GM23338 (cell line): ENCODE measurements around the gene OAS3. TPM values are rescaled to one million over a fixed set of nuclear protein-coding genes. Genes with fewer than 3 reads are reported as not detected.

ENCODE experiments used
- ATAC-seq: fragments of 200-7000 bp; cut with Tn5 transposase; 3 replicates; pipeline ENCODE4 v1.9.1; 2020
- DNase-seq: peaks from one replicate; pipeline ENCODE4 v3.0.0-alpha.2; 2015; ENCODE audit warnings: low spot score
- H2AFZ ChIP-seq: fragments of 200-600 bp; sonication (generic); 2 replicates; pipeline ENCODE4 v1.8.0; 2016; ENCODE audit warnings: antibody characterized with exemption, mild to moderate bottlenecking, moderate library complexity
- H3F3A ChIP-seq: fragments of 200-600 bp; sonication (generic); replicated peaks from 2 replicates; pipeline ENCODE4 v1.8.0; 2017; ENCODE audit warnings: antibody characterized with exemption, mixed run types, low read depth
- H3K27ac ChIP-seq: fragments of 200-600 bp; sonication (generic); 2 replicates; pipeline ENCODE4 v1.6.1; 2016; ENCODE audit warnings: low read depth
- H3K27me3 ChIP-seq: fragments of 200-600 bp; sonication (generic); 2 replicates; pipeline ENCODE4 v1.8.0; 2016; ENCODE audit warnings: mild to moderate bottlenecking, mixed run types, moderate library complexity; ENCODE audit not compliant: insufficient read depth
- H3K36me3 ChIP-seq: fragments of 200-600 bp; sonication (generic); 2 replicates; pipeline ENCODE4 v1.8.0; 2016; ENCODE audit warnings: mild to moderate bottlenecking; ENCODE audit not compliant: insufficient read depth
- H3K4me1 ChIP-seq: fragments of 200-600 bp; sonication (generic); 2 replicates; pipeline ENCODE4 v1.8.0; 2016; ENCODE audit warnings: mild to moderate bottlenecking, moderate library complexity; ENCODE audit not compliant: insufficient read depth
- H3K4me2 ChIP-seq: fragments of 200-600 bp; sonication (generic); 2 replicates; pipeline ENCODE4 v1.7.1; 2017; ENCODE audit warnings: mixed run types
- H3K4me3 ChIP-seq: fragments of 200-600 bp; sonication (generic); 2 replicates; pipeline ENCODE4 v1.6.1; 2016; ENCODE audit warnings: mixed run types
- H3K79me2 ChIP-seq: fragments of 200-600 bp; sonication (generic); replicated peaks from 2 replicates; pipeline ENCODE4 v1.8.0; 2017; ENCODE audit warnings: mild to moderate bottlenecking; ENCODE audit not compliant: insufficient read depth
- H3K9me2 ChIP-seq: fragments of 200-600 bp; sonication (generic); 2 replicates; pipeline ENCODE4 v1.8.0; 2017; ENCODE audit not compliant: insufficient read depth
- H4K20me1 ChIP-seq: fragments of 200-600 bp; sonication (generic); replicated peaks from 2 replicates; pipeline ENCODE4 v1.8.0; 2017; ENCODE audit warnings: mild to moderate bottlenecking; ENCODE audit not compliant: insufficient read depth
- H3K27ac Mint-ChIP-seq: 2 replicates; pipeline ENCODE4 v1.8.0; 2020; ENCODE audit warnings: inconsistent platforms, mild to moderate bottlenecking, moderate library complexity, mixed read lengths
- H3K27me3 Mint-ChIP-seq: 3 replicates; pipeline ENCODE4 v1.8.0; 2022; ENCODE audit warnings: low read depth, mild to moderate bottlenecking, moderate library complexity, mixed read lengths, inconsistent platforms; ENCODE audit not compliant: insufficient read depth, poor library complexity
- H3K36me3 Mint-ChIP-seq: 3 replicates; pipeline ENCODE4 v1.8.0; 2021; ENCODE audit warnings: low read depth, mild to moderate bottlenecking, inconsistent platforms, moderate library complexity, mixed read lengths
- H3K4me1 Mint-ChIP-seq: 3 replicates; pipeline ENCODE4 v1.8.0; 2020; ENCODE audit warnings: mild to moderate bottlenecking, inconsistent platforms, mixed read lengths
- H3K4me3 Mint-ChIP-seq: 3 replicates; pipeline ENCODE4 v1.8.0; 2021; ENCODE audit warnings: moderate library complexity, mild to moderate bottlenecking, inconsistent platforms, mixed read lengths
- H3K9me3 Mint-ChIP-seq: 3 replicates; pipeline ENCODE4 v1.8.0; 2020; ENCODE audit warnings: moderate library complexity, mild to moderate bottlenecking, inconsistent platforms, mixed read lengths
- CREB1 ChIP-seq: fragments of 250-450 bp; sonication (Bioruptor Pico); IDR thresholded peaks from 2 replicates; pipeline ENCODE4 v1.5.0; 2020; ENCODE audit warnings: low read depth, mild to moderate bottlenecking, moderate library complexity
- EZH2phosphoT487 ChIP-seq: fragments of 200-600 bp; sonication (generic); IDR thresholded peaks from one replicate; pipeline ENCODE4 v1.8.1; 2018; ENCODE audit warnings: antibody characterized with exemption; ENCODE audit not compliant: unreplicated experiment
- JUNB ChIP-seq: IDR thresholded peaks from one replicate; pipeline ENCODE4 v1.6.1; 2016; ENCODE audit warnings: antibody characterized with exemption; ENCODE audit not compliant: unreplicated experiment
- NANOG ChIP-seq: IDR thresholded peaks from 2 replicates; pipeline ENCODE4 v1.6.1; 2016; ENCODE audit warnings: antibody characterized with exemption, borderline replicate concordance
- POLR2AphosphoS5 ChIP-seq: IDR thresholded peaks from 2 replicates; pipeline ENCODE4 v1.6.1; 2016; ENCODE audit warnings: antibody characterized with exemption, low read depth
- STAT1 ChIP-seq: IDR thresholded peaks from one replicate; pipeline ENCODE4 v1.6.1; 2016; ENCODE audit warnings: antibody characterized with exemption; ENCODE audit not compliant: unreplicated experiment
- ZNF331 ChIP-seq: fragments of 250-450 bp; sonication (Bioruptor Pico); IDR thresholded peaks from 2 replicates; pipeline ENCODE4 v1.5.0; 2020; ENCODE audit warnings: low read depth, mild to moderate bottlenecking, moderate library complexity
- polyA plus RNA-seq: library from polyadenylated mRNA; unstranded; fragments of >200 nt; fragmentation: Nextera tagmentation; extraction: Ambion mirVana; gene quantifications from 2 replicates; pipeline ENCODE4 v1.2.1, GENCODE V29; 2016
- total RNA-seq: library from RNA; depleted of rRNA; stranded (reverse); fragments of >200 nt; shearing (Covaris generic); gene quantifications from 2 replicates; pipeline ENCODE4 v1.2.3, GENCODE V29; 2014
- TF ChIP-seq, protein P1 (sequence below): fragments of 250-450 bp; sonication (Bioruptor Pico); IDR thresholded peaks from 2 replicates; pipeline ENCODE4 v1.5.0; 2020; ENCODE audit warnings: mild to moderate bottlenecking, moderate library complexity
- TF ChIP-seq, protein P2 (sequence below): IDR thresholded peaks from one replicate; pipeline ENCODE4 v1.6.1; 2018; ENCODE audit warnings: antibody characterized with exemption; ENCODE audit not compliant: unreplicated experiment

The OAS3 gene
- total and polyA plus RNA-seq, 2 experiments from 2014 or later = 0.27 to 1.4 TPM

DNA sequence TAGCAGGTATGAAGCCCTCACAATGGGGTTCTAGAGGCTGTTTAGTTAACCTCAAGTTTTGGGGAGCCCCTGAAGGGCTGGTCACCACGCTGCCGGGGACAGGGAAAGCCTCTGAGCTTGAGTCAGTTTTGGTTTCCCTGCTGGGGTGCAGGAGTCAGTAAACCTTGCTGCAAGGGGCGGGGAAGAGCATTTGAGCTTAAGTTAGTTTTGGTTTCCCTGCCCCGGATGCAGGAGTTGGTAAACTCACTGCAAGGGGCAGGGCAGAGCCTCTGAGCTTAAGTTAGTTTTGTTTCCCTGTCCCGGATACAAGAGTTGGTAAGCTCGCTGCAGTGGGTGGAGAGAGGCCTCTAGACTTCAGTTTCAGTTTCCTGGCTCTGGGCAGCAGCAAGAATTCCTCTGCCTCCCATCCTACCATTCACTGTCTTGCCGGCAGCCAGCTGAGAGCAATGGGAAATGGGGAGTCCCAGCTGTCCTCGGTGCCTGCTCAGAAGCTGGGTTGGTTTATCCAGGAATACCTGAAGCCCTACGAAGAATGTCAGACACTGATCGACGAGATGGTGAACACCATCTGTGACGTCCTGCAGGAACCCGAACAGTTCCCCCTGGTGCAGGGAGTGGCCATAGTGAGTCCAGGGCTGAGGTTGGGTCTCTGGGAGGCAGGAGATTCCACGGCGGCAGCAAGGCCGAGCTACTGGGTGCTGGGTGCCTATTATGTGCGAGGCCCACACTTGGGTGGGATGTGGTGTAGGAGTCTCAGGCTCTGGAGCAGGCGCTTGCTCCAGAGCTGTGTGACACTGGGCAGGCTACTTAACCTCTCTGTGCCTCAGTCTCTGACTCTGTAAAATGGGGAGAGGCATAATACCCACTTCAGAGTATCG, 40.1 kb downstream of the OAS3 start, which contains the start of gene OAS2 (continued):
- TF ChIP-seq, protein P1, sequence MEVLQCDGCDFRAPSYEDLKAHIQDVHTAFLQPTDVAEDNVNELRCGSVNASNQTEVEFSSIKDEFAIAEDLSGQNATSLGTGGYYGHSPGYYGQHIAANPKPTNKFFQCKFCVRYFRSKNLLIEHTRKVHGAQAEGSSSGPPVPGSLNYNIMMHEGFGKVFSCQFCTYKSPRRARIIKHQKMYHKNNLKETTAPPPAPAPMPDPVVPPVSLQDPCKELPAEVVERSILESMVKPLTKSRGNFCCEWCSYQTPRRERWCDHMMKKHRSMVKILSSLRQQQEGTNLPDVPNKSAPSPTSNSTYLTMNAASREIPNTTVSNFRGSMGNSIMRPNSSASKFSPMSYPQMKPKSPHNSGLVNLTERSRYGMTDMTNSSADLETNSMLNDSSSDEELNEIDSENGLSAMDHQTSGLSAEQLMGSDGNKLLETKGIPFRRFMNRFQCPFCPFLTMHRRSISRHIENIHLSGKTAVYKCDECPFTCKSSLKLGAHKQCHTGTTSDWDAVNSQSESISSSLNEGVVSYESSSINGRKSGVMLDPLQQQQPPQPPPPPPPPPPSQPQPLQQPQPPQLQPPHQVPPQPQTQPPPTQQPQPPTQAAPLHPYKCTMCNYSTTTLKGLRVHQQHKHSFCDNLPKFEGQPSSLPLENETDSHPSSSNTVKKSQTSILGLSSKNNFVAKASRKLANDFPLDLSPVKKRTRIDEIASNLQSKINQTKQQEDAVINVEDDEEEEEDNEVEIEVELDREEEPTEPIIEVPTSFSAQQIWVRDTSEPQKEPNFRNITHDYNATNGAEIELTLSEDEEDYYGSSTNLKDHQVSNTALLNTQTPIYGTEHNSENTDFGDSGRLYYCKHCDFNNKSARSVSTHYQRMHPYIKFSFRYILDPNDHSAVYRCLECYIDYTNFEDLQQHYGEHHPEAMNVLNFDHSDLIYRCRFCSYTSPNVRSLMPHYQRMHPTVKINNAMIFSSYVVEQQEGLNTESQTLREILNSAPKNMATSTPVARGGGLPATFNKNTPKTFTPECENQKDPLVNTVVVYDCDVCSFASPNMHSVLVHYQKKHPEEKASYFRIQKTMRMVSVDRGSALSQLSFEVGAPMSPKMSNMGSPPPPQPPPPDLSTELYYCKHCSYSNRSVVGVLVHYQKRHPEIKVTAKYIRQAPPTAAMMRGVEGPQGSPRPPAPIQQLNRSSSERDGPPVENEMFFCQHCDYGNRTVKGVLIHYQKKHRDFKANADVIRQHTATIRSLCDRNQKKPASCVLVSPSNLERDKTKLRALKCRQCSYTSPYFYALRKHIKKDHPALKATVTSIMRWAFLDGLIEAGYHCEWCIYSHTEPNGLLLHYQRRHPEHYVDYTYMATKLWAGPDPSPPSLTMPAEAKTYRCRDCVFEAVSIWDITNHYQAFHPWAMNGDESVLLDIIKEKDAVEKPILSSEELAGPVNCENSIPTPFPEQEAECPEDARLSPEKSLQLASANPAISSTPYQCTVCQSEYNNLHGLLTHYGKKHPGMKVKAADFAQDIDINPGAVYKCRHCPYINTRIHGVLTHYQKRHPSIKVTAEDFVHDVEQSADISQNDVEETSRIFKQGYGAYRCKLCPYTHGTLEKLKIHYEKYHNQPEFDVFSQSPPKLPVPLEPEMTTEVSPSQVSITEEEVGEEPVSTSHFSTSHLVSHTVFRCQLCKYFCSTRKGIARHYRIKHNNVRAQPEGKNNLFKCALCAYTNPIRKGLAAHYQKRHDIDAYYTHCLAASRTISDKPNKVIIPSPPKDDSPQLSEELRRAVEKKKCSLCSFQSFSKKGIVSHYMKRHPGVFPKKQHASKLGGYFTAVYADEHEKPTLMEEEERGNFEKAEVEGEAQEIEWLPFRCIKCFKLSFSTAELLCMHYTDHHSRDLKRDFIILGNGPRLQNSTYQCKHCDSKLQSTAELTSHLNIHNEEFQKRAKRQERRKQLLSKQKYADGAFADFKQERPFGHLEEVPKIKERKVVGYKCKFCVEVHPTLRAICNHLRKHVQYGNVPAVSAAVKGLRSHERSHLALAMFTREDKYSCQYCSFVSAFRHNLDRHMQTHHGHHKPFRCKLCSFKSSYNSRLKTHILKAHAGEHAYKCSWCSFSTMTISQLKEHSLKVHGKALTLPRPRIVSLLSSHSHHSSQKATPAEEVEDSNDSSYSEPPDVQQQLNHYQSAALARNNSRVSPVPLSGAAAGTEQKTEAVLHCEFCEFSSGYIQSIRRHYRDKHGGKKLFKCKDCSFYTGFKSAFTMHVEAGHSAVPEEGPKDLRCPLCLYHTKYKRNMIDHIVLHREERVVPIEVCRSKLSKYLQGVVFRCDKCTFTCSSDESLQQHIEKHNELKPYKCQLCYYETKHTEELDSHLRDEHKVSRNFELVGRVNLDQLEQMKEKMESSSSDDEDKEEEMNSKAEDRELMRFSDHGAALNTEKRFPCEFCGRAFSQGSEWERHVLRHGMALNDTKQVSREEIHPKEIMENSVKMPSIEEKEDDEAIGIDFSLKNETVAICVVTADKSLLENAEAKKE = no peak
- TF ChIP-seq, protein P2, sequence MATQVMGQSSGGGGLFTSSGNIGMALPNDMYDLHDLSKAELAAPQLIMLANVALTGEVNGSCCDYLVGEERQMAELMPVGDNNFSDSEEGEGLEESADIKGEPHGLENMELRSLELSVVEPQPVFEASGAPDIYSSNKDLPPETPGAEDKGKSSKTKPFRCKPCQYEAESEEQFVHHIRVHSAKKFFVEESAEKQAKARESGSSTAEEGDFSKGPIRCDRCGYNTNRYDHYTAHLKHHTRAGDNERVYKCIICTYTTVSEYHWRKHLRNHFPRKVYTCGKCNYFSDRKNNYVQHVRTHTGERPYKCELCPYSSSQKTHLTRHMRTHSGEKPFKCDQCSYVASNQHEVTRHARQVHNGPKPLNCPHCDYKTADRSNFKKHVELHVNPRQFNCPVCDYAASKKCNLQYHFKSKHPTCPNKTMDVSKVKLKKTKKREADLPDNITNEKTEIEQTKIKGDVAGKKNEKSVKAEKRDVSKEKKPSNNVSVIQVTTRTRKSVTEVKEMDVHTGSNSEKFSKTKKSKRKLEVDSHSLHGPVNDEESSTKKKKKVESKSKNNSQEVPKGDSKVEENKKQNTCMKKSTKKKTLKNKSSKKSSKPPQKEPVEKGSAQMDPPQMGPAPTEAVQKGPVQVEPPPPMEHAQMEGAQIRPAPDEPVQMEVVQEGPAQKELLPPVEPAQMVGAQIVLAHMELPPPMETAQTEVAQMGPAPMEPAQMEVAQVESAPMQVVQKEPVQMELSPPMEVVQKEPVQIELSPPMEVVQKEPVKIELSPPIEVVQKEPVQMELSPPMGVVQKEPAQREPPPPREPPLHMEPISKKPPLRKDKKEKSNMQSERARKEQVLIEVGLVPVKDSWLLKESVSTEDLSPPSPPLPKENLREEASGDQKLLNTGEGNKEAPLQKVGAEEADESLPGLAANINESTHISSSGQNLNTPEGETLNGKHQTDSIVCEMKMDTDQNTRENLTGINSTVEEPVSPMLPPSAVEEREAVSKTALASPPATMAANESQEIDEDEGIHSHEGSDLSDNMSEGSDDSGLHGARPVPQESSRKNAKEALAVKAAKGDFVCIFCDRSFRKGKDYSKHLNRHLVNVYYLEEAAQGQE = no peak

DNA sequence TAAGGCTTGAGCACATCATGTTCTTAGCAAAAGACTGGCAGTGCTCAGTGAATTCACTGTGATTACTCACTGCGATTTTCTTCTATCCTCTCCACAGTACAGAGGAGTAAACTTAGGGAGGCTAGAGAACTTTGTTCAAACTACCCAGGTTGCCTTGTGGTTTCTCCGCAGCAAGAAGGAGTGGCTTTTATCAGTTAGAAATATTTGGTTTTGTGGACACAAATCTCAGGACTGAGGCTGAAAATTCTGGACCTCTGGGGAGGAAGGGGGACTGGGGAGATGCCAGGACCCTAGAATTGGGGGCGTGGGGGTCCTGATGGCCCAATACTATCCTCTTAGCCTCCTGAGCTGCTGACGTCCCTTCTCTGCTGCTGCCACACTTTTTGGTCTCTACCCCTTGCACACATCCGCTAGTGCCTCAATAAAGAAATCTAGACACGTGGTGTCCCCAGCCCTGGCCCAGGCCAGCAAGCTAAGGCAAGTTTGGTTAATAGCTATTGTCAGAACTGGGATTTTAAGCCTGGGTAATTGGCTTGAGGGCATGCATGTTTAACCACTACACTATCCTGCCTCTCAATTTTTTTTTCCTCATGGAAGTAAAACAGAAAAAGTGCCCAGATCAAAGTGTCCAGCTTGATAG, 40.9 kb downstream of the OAS3 start:
- ATAC-seq (no peak), DNase-seq (no peak)
- H3K4me2 ChIP-seq = no peak overlapping the region
- TF ChIP-seq EZH2phosphoT487 (no peak), STAT1 (no peak), CREB1 (no peak), POLR2AphosphoS5 (no peak), JUNB (no peak), ZNF331 (CRISPR knock-in tag) (no peak), NANOG (no peak)
- TF ChIP-seq, protein P2 = no peak

More for the DNA sequence above, 40.9 kb downstream of the OAS3 start:
- Mint-ChIP-seq H3K27ac (no peak overlapping the region), H3K27me3 (peaks cover 3% of the 10 kb centered on the region), H3K9me3 (no peaks in the 10 kb centered on the region), H3K4me1 (no peaks in the 10 kb centered on the region), H3K36me3 (no peaks in the 10 kb centered on the region), H3K4me3 (no peak overlapping the region)
- Histone ChIP-seq H3K27me3 (no peaks in the 10 kb centered on the region), H3K4me1 (no peaks in the 10 kb centered on the region), H3K4me3 (no peak overlapping the region), H4K20me1 (no peaks in the 10 kb centered on the region), H3K27ac (no peak overlapping the region), H3K36me3 (no peaks in the 10 kb centered on the region), H3K79me2 (no peaks in the 10 kb centered on the region), H3F3A (no peaks in the 10 kb centered on the region), H2AFZ (no peak overlapping the region), H3K9me2 (peaks cover 6% of the 10 kb centered on the region; the same call in 1 of the 2 replicates)
